NCI-H2171 treated with DMSO at 0.1 percent for 48 hours (cell line): Measurements from ENCODE around the gene CHRND.

Source experiments
- DNase-seq: peaks from one replicate; lab custom pipeline; 2025; lab: John Stamatoyannopoulos, UW

The CHRND gene

GRCh38 chr2:232488097-232488711, 37.8 kb upstream of the CHRND start:
- no peak for DNase-seq

DNA sequence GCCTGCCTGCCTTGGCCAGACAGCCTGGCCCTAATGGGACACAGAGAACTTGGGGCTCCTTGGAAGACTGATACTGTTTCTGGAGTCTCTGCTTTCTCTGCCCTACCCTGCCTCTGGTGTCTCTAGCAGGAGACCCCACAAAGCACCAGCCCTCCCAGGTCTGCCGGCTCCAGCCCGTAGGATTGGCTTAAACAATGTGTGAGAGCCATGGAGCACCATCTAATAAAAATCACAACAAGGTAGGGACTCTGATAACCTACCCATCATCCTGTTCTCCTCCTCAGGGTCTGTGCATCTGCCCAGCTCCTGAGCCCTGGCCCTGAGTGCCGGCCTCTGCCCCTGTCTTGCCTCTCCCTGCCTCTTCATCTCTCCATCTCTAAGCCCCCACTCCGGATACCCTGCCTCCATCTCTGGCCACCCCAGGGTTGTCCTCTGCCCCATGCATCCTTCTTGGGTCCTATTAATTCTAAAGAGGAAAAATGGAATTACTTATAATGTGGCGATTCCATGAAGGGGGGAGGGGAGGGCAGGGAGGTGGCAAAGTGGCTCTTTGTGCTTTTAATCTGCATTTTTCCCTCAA, 37.1 kb upstream of the CHRND start:
- DNase-seq = no peak

DNA sequence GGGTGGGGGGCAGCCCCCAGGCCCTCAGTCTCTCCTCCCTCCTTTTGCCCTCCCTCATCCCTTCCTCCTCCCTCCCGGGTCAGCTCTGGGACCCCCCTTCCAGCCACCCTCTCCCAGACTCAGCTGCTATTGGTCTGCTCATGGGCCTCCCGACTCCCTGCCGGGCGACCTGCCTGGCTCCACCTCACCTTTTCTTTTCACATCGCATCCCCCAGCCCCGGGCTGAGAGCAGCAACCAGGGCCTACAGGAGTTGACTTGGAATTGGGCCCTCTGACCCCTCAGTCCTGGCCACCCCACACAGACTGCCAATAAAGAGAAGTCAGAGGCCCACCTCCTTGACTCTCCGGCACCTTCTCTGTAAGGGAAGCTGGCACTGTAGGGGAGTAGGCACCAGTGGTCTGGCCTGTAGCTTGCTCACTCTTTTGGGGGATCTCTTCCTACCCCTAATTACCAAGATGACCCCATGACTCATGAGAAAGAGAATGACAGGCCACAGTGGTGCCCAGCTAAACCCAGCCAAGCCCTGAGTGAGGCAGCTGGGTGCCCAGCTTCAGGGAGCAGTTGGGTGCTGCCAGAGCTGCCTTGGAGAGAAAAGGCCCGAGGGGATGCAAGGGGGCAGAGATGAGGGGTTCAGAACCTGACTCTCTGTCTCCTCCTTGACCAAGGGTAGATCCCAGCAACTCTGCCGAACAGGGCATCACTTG, 36.3 kb upstream of the CHRND start:
- no peak for DNase-seq

DNA sequence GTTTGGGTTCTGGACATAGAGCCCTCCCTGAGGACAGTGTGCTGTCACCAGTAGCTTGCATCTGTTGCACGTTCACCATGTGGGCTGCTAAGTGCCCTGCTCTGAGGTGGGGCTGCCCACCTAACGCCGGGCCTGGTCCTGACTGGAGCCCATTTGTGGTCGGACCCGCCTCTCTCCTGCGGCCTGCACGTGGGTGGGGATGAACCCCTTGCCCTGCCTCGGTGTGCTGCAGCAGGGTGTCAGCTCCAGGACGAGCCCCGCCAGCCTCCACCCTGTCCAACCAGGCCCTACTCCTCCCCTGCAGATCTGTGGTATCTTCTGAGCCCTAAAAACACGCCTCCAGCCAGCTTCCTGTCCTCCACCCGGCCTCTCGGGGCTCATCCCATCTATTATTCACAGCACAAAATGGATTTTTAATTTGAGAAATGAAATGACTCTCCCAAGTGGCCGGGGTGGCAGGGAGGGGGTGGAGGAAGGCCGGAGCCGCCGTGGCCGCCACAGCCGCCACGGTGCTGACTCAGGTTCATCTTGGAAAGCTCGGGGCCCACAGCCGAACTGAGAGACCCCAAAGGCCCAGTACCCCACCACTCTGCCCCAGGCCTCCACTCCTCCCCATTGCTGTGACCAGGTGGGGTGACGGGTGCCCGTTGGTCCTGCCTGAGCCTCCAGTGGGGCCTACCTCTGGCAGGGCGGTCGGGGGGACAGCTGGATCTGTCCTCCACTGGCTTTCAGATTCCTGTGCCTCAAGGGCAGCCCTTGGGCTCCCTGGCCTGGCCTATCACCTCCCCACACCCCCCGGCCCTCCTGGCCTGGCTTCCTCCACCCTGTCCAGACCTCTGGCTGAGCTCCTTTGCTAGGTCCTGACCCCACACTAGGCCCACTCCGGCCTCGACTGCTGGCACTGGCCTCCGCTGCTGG, 35.5 kb upstream of the CHRND start:
- DNase-seq = no peak

- no peak for DNase-seq
These were observed 34.7 kb upstream of the CHRND start for GRCh38 chr2:232491139-232491780.

GRCh38 chr2:232492236-232492848, 33.6 kb upstream of the CHRND start:
- peak; percentile 24 for DNase-seq

DNA sequence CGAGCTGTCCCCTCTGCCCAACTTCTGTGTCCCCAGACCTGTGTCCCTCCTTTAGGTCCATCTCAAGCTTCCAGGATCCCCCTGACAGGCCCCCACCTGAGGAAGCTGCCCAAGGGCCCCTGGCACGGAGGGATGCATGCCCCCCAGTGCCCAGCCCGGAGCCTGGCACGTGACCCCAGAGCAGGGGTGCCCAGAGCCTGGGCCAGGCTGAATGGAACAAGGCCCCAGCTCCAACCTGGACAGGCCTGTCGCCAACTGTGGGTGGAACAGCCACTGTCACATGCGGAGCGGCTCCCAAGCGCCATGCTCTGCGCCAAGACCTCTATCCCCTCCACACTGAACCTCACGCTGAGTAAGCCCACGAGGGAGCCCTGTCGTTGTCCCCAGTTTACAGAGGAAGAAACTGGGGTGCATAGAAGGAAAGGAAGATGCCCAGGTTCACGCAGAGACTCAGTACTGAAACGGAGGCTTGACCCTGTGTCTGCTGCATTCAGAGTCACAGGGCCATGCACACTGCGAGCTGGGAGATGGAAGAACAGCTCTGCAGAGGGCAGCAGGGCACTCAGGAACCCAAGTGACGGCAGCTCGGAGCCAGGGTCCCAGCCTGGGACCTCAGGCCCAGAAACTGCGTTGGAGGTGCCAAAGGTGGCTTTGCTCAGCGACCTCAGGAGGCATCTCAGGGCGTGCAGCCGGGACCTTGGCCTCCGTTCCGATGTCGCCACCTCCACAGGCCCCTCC, 32.8 kb upstream of the CHRND start:
- DNase-seq = no peak

DNA sequence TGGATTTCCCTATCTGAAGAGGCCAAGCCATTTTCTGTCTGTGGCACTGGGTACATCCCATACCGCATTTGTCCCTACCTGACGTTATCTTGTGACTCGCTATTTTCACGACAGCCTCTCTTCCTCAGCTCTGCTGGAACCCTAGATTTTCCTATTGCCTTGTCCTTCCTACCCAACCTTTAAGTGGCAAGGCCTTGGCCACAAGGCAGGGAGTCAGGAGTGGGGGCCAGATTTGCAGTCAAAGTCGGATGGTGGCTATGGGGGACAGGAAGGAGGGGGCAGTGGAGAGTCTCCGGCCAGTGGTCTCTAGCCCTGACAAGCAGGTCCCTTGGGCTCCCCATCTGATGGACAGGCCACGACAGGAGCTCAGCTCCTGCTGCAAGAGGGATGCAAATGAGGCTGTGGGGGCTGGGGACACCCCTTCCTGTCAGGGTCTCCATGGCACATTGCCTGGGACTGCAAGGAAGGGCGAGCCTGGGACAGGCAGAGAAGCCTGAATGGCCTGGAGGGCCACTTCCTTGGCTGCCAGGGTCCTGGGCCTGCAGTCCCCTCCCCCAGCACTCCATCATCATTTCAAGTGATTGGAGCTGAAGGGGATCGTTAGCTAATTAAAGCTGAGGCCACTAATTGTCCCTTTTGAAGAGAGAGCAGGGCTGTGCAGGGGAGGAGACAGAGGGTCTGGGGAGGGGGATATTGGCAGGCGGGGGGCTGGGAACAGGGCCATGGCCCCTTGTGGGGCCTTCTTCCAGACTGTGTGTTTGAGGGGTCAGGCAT, 32.1 kb upstream of the CHRND start:
- DNase-seq = no peak

DNA sequence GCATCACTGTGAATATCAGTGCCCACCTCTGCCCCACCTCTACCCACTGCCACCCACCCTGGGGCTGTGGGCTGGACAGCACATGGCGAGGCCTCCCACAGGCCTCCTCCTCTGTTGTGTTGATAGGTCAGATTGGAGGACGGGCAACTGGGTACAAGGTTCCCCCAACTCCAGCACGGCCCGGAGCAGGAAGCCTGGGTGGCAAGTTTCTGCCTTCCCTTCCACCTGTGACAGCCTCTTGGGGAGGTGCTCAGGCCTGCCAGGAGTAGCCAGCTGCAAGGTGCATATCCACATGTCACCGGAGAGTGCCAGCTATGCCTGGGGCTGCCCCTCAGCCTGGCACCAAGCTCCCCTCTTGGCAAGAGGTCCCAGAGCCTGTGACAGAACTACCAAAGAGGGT, 31.4 kb upstream of the CHRND start:
- no peak for DNase-seq

GRCh38 chr2:232495292-232495691, 30.7 kb upstream of the CHRND start:
- DNase-seq = no peak

- no peak for DNase-seq
These were observed 29.3 kb upstream of the CHRND start for GRCh38 chr2:232496501-232497270.

DNA sequence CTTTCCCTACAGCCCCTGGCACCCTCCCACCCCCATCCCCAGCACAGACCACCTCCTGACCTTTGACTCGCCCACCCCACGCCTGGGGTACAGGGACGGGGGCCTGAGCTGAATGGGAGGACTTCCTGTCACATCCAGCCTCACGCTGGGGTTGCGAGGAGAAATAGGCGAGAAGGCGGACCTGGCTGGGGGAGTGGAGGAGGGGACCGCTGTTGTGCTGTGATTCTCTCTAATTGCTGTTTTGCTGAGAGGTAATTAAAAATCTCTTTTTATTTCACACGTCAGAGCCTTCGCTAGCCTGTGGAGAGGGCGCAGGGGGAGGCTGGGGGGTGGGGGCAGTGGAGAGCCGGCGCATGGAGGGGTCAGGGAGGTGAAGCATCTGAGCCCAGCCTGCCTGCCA, 28.6 kb upstream of the CHRND start:
- DNase-seq = no peak

- DNase-seq = no peak
These were observed 27.5 kb upstream of the CHRND start for GRCh38 chr2:232498452-232498851.

GRCh38 chr2:232501331-232501771, 24.6 kb upstream of the CHRND start:
- no peak for DNase-seq

DNA sequence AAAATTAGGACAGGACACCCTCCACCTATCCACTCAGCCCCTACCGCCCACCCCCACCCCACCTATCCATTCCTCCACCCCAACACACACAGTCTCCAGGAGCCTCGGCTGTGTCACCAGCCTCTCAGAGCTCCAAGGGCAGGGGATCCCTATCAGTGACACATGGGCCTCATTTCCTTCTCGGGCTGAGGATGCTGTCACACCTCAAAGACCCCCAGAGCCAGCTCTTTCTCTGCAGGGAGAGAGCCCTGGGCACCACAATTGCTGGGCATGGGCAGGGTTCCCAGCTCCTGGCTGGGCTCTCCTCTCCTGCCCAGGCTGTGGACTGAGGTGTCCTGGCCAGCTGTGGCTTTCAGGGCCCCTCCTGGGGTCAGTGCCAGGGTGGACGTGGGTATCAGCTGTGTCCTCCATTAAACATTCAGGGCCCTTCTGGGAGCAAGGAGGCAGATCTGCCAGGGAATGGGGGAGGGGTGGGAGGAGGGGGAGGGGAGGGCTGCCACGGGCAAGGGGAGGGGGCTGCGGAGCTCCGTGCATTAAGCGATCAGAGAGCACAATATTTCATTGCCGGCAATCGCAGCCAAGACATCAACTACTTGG, 24.1 kb upstream of the CHRND start:
- DNase-seq = no peak

- DNase-seq = peak; percentile 20
These were observed 23.4 kb upstream of the CHRND start for GRCh38 chr2:232502511-232502910.

DNA sequence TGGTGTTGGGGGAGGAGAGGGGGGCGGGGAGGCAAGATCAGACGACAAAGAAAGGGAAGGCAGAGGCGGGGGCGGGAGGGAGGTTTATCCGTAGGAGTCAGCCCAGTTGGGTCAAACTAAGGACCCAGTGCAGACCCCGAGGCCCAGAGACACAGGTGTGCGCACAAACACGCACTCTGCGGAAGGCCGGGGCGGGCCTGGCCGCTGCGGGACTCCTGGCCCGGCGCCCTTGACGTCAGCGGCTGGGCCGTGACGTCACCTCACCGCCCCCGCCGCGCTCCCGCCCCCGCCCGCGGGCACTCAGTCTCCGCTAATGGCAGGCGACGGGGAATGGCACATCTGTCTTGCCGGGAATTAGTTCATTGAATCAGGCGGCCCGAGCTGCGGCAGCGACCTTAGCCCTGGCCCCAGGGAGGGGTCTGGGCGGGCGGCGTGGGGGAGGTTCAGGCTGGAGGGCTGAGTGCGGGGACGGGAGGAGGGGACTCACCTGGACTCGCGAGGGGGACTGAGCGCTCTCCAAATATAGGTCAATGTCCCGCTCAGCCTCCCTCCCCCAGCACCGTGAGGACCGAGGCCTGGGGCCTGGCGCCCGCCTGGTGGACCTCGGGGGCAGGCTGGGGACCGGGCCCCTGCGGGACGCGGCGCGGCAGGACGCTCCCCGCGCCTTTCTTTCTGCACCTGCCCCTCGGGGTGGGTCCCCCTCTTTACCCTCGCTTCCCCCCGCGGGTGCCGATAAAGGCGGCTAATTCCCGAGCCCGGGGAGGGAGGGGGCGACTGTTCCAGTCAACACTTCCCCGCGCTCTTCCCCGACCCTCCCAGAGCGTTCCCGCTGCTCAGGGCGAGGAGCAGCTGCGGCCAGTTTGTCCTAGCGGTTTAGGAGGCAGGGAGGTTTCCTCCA, 22.8 kb upstream of the CHRND start:
- no peak for DNase-seq

GRCh38 chr2:232503809-232504323, 22.1 kb upstream of the CHRND start:
- DNase-seq = no peak
